ENCODE data around the gene SMARCC2.

SMARCC2 gene

GRCh38 chr12:56229916-56230431, 40.7 kb upstream of the SMARCC2 start, which contains the start of gene SLC39A5:
Gene SLC39A5, plus strand, starts transcription at chr12:56230051. Its CDS starts 1,224 bp downstream, at chr12:56231275.
- TF ChIP-seq CTCF (IDR thresholded peaks at IDR 0.05), result no peak

DNA sequence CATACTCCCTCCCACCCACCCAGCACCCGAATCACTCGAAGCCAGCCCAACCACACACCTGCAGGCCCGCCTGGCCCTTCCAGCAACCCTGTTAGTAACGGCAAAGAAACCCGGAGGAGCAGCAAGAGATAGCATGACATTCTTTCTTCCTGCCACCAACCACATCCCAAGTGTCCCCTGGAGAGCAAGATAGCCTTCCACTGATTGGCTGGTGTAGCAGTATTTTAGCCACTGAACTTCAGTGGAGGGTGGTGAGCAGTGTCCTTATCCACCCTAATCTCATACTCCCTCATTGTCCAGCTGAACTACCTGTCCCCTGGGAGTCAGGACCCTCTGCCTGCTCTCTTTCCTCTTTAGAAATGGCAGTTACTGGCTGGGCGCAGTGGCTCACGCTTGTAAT, 39.8 kb upstream of the SMARCC2 start:
- TF ChIP-seq CTCF (IDR thresholded peaks at IDR 0.05), result no peak

DNA sequence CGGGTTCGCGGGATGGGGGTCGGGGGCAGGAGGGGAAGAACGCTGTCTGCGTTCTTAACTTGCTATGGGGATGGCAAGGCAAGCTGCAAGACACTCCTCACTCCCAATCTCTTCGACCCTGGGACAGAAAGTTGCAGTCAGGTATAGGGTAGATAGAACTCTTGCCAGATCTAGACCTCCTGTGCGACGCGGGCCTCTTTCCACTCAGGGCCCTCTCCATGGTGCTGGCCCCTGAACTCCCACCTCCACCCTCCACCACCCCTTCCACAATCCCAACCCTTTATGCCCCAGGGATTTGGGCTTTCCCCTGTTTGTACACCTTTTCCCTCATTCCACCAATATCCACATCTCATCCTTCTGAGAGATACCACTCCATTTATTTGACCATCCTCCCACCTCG, 35.7 kb upstream of the SMARCC2 start:
- no peak for TF ChIP-seq CTCF (IDR thresholded peaks at IDR 0.05)

DNA sequence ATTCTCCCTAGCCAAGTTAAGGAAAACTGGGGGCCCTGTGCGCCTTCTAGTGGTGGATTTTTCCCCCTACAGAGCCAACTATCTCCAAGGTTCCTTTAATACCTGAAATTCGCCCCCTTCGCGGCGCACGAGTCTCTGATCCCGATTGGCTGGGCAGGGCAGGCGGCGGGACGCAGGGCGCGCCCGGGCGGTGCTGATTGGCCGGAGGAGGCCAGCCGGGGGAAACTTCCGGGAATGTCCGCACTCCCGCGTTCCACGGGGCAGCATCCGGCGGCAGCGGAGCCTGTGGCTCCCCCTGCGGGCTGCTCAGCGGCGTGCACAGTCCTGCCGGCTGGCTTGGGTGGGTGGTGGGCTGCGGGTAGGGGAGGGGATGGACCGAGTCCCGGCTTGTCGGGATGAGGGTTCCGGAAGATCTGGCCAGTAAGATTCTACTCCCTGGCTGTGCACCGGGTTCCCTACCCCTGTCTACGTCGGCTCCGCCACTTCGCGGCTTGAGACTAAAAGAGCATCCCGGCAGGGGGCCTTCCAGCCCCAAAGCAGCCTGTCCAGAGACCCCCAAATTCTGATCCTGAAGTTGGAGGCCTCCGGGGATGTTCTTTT, 34.9 kb upstream of the SMARCC2 start, which contains the start of gene NABP2:
Gene NABP2 (plus strand): TSS at position 241 of the 600 bp plus-strand sequence. CDS start 515 bp downstream, outside the sequence.
- peak; percentile 96; the same call in 1 of the 2 replicates for TF ChIP-seq CTCF (IDR thresholded peaks at IDR 0.05)

- TF ChIP-seq CTCF (IDR thresholded peaks at IDR 0.05), result no peak
Observed at GRCh38 chr12:56223571-56224101, 34.4 kb upstream of the SMARCC2 start.

DNA sequence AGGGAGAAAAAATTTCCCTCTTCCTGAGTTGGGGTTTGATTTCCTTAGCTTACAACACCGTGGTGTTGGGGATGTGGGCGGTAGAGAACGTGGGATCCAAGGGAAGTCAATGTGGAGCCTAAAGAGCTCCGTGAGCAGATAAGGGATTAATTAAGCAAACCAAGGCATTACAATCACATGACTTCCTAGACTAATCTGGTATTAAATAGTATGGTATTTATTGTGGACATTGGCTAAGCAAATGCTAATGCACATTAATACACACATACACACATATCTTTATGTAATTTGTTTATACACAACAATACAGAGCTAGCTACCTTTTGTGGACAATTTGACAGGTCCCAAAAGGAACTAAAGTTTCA, 33.2 kb upstream of the SMARCC2 start:
- TF ChIP-seq CTCF (IDR thresholded peaks at IDR 0.05), result no peak

- no peak for TF ChIP-seq CTCF (IDR thresholded peaks at IDR 0.05)
Observed at GRCh38 chr12:56221757-56222530, 32.7 kb upstream of the SMARCC2 start, which contains the start of gene RNF41. Gene RNF41, minus strand, starts transcription at chr12:56221922. Its CDS starts 7,875 bp downstream, at chr12:56214047.
